Ovary (tissue), 3 donors: ENCODE data around the gene RUFY4.

Experiments used
- CTCF ChIP-seq, 3 donors: fragments of 450-650 bp in 2 of 3; fragments of 200-600 bp in 1 of 3; IDR thresholded peaks; one replicate each; pipeline versions ENCODE4 v1.5.1 to v1.8.0; 2016 to 2022; ENCODE audit warnings: antibody characterized with exemption in 3 of 3, mild to moderate bottlenecking in 1 of 3
- POLR2A ChIP-seq: fragments of 450-650 bp; IDR thresholded peaks from one replicate; pipeline ENCODE4 v1.6.1; 2017; ENCODE audit warnings: antibody characterized with exemption, mild to moderate bottlenecking, moderate library complexity
- donor health status: DM: no; HTN: no; CAD: no.

DNA sequence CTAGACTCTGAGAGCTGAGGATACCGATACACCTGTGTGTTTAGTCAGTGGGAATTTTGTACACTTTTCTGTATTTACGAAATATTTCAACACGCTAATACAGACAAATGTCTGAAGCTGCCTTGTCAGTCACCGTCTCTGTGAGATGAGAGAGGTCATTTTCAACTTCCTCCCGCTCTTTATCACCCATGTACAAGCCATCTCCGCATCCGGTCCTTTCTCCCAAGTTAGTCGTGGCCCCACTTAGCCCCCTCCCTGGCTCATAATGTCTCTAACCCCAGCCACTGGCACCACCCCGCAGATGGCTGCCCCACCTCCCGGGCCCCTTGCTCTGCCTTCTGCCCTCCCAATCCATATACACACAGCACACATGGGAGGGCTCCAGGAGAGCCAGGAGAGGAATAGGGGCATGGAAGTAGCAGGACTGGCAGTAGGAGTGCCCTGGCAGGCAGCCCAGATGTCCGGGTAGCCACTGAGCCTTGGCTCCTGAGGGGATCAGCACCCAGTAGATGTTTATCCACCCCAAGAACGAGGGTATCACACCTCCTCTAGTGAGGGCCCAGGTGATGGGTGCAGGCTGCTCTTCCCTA, 2.0 kb upstream of the RUFY4 start:
- TF ChIP-seq POLR2A: no peak
- TF ChIP-seq CTCF (IDR thresholded peaks at IDR 0.05): no peak
